ENCODE data around the gene CDKN2C. TPM values are rescaled to one million over a fixed set of nuclear protein-coding genes. Genes with fewer than 3 reads are reported as not detected.

Gene CDKN2C
- 9.4 TPM for total RNA-seq (2021; ENCODE audit: unreplicated experiment)
- 5.2 and 8.0 TPM in 2 replicates for polyA plus RNA-seq (2012)
- percentile 43 among the genes with signal in this experiment for Bru-seq, nascent RNA
- BruChase-seq, experiment 1, labeled RNA remaining after a 6-hour chase, result percentile 39 among the genes with signal in this experiment
- BruChase-seq, experiment 2, labeled RNA remaining after a 2-hour chase, result percentile 43 among the genes with signal in this experiment
- long read RNA-seq, transcript CDKN2C-203 (3 exons, 2,086 nt), result major isoform, 12 of 14 reads
- long read RNA-seq, partial matches to known transcripts, result 0 of 14 reads
- long read RNA-seq, other reads (novel, unspliced or antisense), result 1 of 14 reads

- Histone ChIP-seq H3K9me2 (ENCODE audit: insufficient read depth) (no peaks in the 10 kb centered on the region; the same call in 1 of the 2 replicates), H3K27ac (ENCODE audit: low read depth, low read length) (peak within 1 kb of the TSS; percentile 76), H4K20me1 (ENCODE audit: insufficient read depth) (no peaks in the 10 kb centered on the region), H3K27me3 (ENCODE audit: insufficient read depth, low read length) (no peaks in the 10 kb centered on the region), H3K4me1 (ENCODE audit: control insufficient read depth in 1 of 2, insufficient read depth in 2 of 2, low read length in 2 of 2) (peaks cover 7 to 24% of the 10 kb centered on the region in 2 experiments; a peak in 3 of 4 replicates), H3K79me2 (ENCODE audit: insufficient read depth, low read length) (no peaks in the 10 kb centered on the region), H3K36me3 (ENCODE audit: control insufficient read depth in 1 of 2, insufficient read depth in 2 of 2, low read length in 2 of 2) (no peaks in the 10 kb centered on the region), H3K9ac (ENCODE audit: low read length) (peak within 1 kb of the TSS; percentile 77), H3K4me2 (ENCODE audit: low read length) (peak within 1 kb of the TSS; percentile 96), H2AFZ (ENCODE audit: low read depth, low read length, poor library complexity, severe bottlenecking) (peak within 1 kb of the TSS; percentile 97), H3K4me3 (replicated peaks in 1 of 2; ENCODE audit: low read depth in 1 of 2, low read length in 2 of 2) (peak within 1 kb of the TSS; percentile 82 to 93), H3K9me3 (ENCODE audit: control insufficient read depth in 1 of 2, insufficient read depth in 1 of 2, low read depth in 1 of 2, low read length in 2 of 2) (no peaks in the 10 kb centered on the region)
- ChIA-PET RAD21 (ENCODE audit: low non-redundant PET in 1 of 2, low total read pairs in 2 of 2, uncharacterized antibody in 2 of 2, unreplicated experiment in 2 of 2) (interaction anchor here in 1 of 2 experiments (1.5 kb wide), 1 partner anchor 10 kb away, joined by 3 read pairs; the partner anchor contains the start of gene FAF1), CTCF (interaction anchor here (1.2 to 1.8 kb wide), 3 partner anchors 8 to 97 kb away, joined by 4 to 7 read pairs (median 6); no protein-coding TSS in a partner anchor), POLR2A (interaction anchor here (0.6 to 3.2 kb wide), 4 partner anchors 7 to 332 kb away, joined by 3 to 9 read pairs (median 4); partner anchors contain the start of gene FAF1)
- DNase-seq (ENCODE audit: low read depth, low spot score) (no peak), ATAC-seq (peak; percentile 41)
- BruUV-seq (replicated peaks), result no TSS peak
- intact Hi-C loops (cut with micrococcal nuclease), result no loop called here
- TF ChIP-seq MAX (IDR thresholded peaks at IDR 0.05) (0 out of 2 replicates have a peak, but pooled peaks have one; percentile 17), CTCF (IDR thresholded peaks at IDR 0.05 in 2 of 3, conservative IDR thresholded peaks at IDR 0.05 in 1 of 3; ENCODE audit: borderline replicate concordance in 1 of 3, insufficient read depth in 1 of 3, low read depth in 2 of 3, low read length in 2 of 3) (no peak), ELF1 (IDR thresholded peaks at IDR 0.05; ENCODE audit: borderline replicate concordance, low read depth) (no peak), SIN3A (IDR thresholded peaks at IDR 0.05; ENCODE audit: low read depth) (0 out of 2 replicates have a peak, but pooled peaks have one; percentile 43), POLR2AphosphoS5 (IDR thresholded peaks at IDR 0.05; ENCODE audit: low read depth, low read length) (no peak)
Observed at GRCh38 chr1:50969611-50970508, at the start of gene CDKN2C. Gene CDKN2C (plus strand): TSS chr1:50970245. CDS start chr1:50970369, 124 bp downstream.

Measured in HCT116 (cell line).